SK-N-SH treated with all-trans-retinoic acid at 6 μM for 48 hours (cell line): ENCODE measurements around the gene GTF3C2.

ENCODE experiments used
- ATAC-seq: fragments of 200-7000 bp; cut with Tn5 transposase; 3 replicates; pipeline ENCODE4 v1.9.1; 2020; ENCODE audit warnings: mild to moderate bottlenecking, moderate library complexity
- ARNTL ChIP-seq: fragments of 450-650 bp; formaldehyde crosslinking; IDR thresholded peaks from 2 replicates; pipeline ENCODE4 v1.5.0; 2020; ENCODE audit warnings: low read depth, mild to moderate bottlenecking, moderate library complexity, borderline replicate concordance
- CSDC2 ChIP-seq: fragments of 250-450 bp; sonication (Bioruptor Pico); IDR thresholded peaks from 2 replicates; pipeline ENCODE4 v1.5.0; 2020; ENCODE audit warnings: mild to moderate bottlenecking, moderate library complexity
- GLIS3 ChIP-seq: fragments of 250-450 bp; sonication (Bioruptor Pico); IDR thresholded peaks from 2 replicates; pipeline ENCODE4 v1.5.0; 2020; ENCODE audit warnings: mild to moderate bottlenecking, moderate library complexity
- ISL1 ChIP-seq: fragments of 250-450 bp; sonication (Bioruptor Pico); IDR thresholded peaks from 2 replicates; pipeline ENCODE4 v2.1.2; 2022; ENCODE audit warnings: mild to moderate bottlenecking, moderate library complexity
- OSR1 ChIP-seq: fragments of 250-450 bp; sonication (Bioruptor Pico); IDR thresholded peaks from 2 replicates; pipeline ENCODE4 v1.8.0; 2022; ENCODE audit warnings: moderate library complexity, mild to moderate bottlenecking, inconsistent platforms
- PPARA ChIP-seq: fragments of 250-450 bp; sonication (Bioruptor Pico); IDR thresholded peaks from 2 replicates; pipeline ENCODE4 v1.5.0; 2020; ENCODE audit warnings: mild to moderate bottlenecking, borderline replicate concordance
- SNAI2 ChIP-seq: fragments of 250-450 bp; sonication (Bioruptor Pico); IDR thresholded peaks from 2 replicates; pipeline ENCODE4 v1.5.0; 2020; ENCODE audit warnings: mild to moderate bottlenecking, moderate library complexity
- TCF4 ChIP-seq: fragments of 250-450 bp; sonication (Bioruptor Pico); IDR thresholded peaks from 2 replicates; pipeline ENCODE4 v1.8.0; 2021; ENCODE audit warnings: mild to moderate bottlenecking, moderate library complexity, borderline replicate concordance
- TOX ChIP-seq: fragments of 250-450 bp; sonication (Bioruptor Pico); IDR thresholded peaks from 2 replicates; pipeline ENCODE4 v1.8.0; 2021; ENCODE audit warnings: mild to moderate bottlenecking, moderate library complexity, borderline replicate concordance
- ZC3H10 ChIP-seq: fragments of 250-450 bp; sonication (Bioruptor Pico); IDR thresholded peaks from 2 replicates; pipeline ENCODE4 v1.5.1; 2021; ENCODE audit warnings: mild to moderate bottlenecking, moderate library complexity
- ZFP3 ChIP-seq: fragments of 250-450 bp; sonication (Bioruptor Pico); IDR thresholded peaks from 2 replicates; pipeline ENCODE4 v1.5.0; 2020; ENCODE audit warnings: mild to moderate bottlenecking, moderate library complexity
- ZFP30 ChIP-seq: fragments of 450-650 bp; formaldehyde crosslinking; IDR thresholded peaks from 2 replicates; pipeline ENCODE4 v1.5.0; 2022; ENCODE audit warnings: mild to moderate bottlenecking, moderate library complexity
- ZNF565 ChIP-seq: fragments of 450-650 bp; formaldehyde crosslinking; conservative IDR thresholded peaks from 2 replicates; pipeline ENCODE4 v1.5.0; 2020; ENCODE audit warnings: low read depth, mild to moderate bottlenecking, moderate library complexity
- ZNF70 ChIP-seq: fragments of 450-650 bp; formaldehyde crosslinking; IDR thresholded peaks from 2 replicates; pipeline ENCODE4 v1.5.0; 2020; ENCODE audit warnings: mild to moderate bottlenecking, moderate library complexity
- TF ChIP-seq, protein P1 (sequence below): fragments of 250-450 bp; sonication (Bioruptor Pico); IDR thresholded peaks from 2 replicates; pipeline ENCODE4 v1.5.0; 2020; ENCODE audit warnings: mild to moderate bottlenecking, moderate library complexity
- TF ChIP-seq, protein P2 (sequence below): fragments of 250-450 bp; sonication (Bioruptor Pico); IDR thresholded peaks from 2 replicates; pipeline ENCODE4 v1.8.0; 2021; ENCODE audit warnings: low read depth, mild to moderate bottlenecking, moderate library complexity, borderline replicate concordance
- TF ChIP-seq, protein P3 (sequence below): fragments of 250-450 bp; sonication (Bioruptor Pico); IDR thresholded peaks from 2 replicates; pipeline ENCODE4 v1.5.1; 2021; ENCODE audit warnings: mild to moderate bottlenecking, moderate library complexity
- TF ChIP-seq, protein P4 (sequence below): fragments of 250-450 bp; sonication (Bioruptor Pico); IDR thresholded peaks from 2 replicates; pipeline ENCODE4 v1.8.0; 2020; ENCODE audit warnings: mild to moderate bottlenecking, moderate library complexity, borderline replicate concordance
- TF ChIP-seq, protein P5 (sequence below): fragments of 250-450 bp; sonication (Bioruptor Pico); IDR thresholded peaks from 2 replicates; pipeline ENCODE4 v1.5.1; 2020; ENCODE audit warnings: low read depth, mild to moderate bottlenecking, moderate library complexity

Gene GTF3C2

DNA sequence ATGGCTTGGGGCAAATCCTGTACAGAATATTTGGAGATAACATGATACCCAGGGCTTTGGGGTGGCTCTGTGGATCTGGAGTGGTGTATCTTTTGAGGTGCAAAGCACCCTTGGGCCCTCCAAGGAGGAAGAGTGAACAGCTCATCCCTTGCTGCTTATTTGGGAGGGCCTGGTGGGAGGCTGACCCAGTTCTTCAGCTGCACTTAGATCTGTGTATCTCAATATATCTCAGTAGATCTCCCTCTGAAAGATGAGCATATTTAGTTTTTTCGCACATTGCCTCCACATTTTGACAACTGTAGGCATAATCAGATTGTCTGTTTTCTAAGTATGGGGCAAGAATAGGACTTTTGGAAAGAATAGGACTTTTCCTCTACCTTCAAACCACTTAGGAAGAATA, 71.6 kb downstream of the GTF3C2 start (continued):
- TF ChIP-seq OSR1, result no peak
- TF ChIP-seq, protein P1, sequence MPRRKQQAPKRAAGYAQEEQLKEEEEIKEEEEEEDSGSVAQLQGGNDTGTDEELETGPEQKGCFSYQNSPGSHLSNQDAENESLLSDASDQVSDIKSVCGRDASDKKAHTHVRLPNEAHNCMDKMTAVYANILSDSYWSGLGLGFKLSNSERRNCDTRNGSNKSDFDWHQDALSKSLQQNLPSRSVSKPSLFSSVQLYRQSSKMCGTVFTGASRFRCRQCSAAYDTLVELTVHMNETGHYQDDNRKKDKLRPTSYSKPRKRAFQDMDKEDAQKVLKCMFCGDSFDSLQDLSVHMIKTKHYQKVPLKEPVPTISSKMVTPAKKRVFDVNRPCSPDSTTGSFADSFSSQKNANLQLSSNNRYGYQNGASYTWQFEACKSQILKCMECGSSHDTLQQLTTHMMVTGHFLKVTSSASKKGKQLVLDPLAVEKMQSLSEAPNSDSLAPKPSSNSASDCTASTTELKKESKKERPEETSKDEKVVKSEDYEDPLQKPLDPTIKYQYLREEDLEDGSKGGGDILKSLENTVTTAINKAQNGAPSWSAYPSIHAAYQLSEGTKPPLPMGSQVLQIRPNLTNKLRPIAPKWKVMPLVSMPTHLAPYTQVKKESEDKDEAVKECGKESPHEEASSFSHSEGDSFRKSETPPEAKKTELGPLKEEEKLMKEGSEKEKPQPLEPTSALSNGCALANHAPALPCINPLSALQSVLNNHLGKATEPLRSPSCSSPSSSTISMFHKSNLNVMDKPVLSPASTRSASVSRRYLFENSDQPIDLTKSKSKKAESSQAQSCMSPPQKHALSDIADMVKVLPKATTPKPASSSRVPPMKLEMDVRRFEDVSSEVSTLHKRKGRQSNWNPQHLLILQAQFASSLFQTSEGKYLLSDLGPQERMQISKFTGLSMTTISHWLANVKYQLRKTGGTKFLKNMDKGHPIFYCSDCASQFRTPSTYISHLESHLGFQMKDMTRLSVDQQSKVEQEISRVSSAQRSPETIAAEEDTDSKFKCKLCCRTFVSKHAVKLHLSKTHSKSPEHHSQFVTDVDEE (CRISPR knock-in tag), result no peak
- TF ChIP-seq TCF4 (CRISPR knock-in tag), result no peak

DNA sequence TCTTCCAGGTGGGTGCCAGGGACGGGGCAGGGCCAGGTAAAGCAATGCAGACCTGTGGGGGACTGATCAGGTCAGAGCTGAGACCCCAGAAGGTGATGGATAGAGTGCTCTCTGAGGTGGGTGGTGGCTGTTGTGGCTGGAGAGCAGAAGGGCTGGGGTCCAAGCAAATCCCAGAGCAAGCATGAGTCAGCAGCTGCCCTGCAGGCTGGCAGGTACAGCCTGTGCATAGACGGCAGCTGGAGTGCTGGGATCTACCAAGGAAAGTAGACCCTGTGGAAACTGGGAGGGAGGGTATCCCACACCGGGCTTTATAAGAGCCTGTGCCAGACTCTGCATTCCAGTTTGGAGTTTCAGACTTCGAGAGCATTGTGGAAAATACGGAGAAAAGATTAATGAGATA, 73.7 kb downstream of the GTF3C2 start:
- TF ChIP-seq ARNTL (CRISPR knock-in tag) (no peak), ISL1 (no peak), ZNF70 (CRISPR knock-in tag) (peak; percentile 68)
- TF ChIP-seq, all 23 proteins: peak for 1
- 0 out of 3 replicates have a peak, but pooled peaks have one; percentile 20 for ATAC-seq

DNA sequence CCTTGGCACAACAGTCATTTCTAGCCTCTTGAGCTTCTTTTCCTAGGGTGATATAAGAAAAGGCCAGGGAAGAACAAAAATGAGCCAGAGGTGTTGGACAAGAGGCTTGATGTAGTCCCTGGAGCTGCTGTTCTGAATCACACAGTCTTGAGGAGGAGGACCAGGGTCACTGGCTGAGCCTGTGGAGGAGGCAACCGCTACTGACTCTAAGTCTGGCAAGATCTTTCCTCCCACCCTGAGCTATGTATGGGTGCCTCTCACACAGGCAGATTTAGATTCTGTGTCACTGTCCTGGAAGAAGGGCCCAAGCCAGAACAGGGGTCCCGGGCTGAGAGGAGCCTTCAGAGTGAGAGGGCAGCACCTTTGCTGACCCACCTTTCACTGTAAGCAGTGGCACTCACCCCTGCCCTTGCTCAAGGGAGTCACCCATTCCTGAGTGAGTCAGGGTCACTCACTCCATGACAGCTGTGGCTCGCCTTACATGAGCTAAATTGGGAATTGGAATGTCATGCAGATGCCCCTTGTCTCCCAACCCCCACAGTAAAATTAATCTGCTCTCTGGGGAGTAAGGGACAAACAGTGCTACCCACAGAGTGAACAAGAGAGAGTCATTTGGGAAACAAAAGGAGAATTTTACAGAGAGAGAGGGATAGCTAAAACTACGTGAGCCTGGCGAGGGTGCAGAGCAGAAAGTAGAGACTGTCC, 74.6 kb downstream of the GTF3C2 start, which contains the start of gene TRIM54:
Gene TRIM54, plus strand, starts transcription at position 575 of the 705 bp plus-strand sequence. CDS start 303 bp downstream, outside the sequence.
- ATAC-seq, result no peak
- no peak for TF ChIP-seq ZFP30 (CRISPR knock-in tag)
- TF ChIP-seq CSDC2 (CRISPR knock-in tag), result no peak
- no peak for TF ChIP-seq ZFP3 (CRISPR knock-in tag)
- TF ChIP-seq, protein P2, sequence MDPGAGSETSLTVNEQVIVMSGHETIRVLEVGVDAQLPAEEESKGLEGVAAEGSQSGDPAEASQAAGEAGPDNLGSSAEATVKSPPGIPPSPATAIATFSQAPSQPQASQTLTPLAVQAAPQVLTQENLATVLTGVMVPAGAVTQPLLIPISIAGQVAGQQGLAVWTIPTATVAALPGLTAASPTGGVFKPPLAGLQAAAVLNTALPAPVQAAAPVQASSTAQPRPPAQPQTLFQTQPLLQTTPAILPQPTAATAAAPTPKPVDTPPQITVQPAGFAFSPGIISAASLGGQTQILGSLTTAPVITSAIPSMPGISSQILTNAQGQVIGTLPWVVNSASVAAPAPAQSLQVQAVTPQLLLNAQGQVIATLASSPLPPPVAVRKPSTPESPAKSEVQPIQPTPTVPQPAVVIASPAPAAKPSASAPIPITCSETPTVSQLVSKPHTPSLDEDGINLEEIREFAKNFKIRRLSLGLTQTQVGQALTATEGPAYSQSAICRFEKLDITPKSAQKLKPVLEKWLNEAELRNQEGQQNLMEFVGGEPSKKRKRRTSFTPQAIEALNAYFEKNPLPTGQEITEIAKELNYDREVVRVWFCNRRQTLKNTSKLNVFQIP (CRISPR knock-in tag), result no peak
- TF ChIP-seq TCF4 (CRISPR knock-in tag), result no peak
- TF ChIP-seq, protein P1 (CRISPR knock-in tag), result no peak
- no peak for TF ChIP-seq SNAI2 (CRISPR knock-in tag)
- TF ChIP-seq GLIS3 (CRISPR knock-in tag), result no peak
- no peak for TF ChIP-seq TOX (CRISPR knock-in tag)
- TF ChIP-seq ARNTL (CRISPR knock-in tag), result no peak
- TF ChIP-seq, protein P3, sequence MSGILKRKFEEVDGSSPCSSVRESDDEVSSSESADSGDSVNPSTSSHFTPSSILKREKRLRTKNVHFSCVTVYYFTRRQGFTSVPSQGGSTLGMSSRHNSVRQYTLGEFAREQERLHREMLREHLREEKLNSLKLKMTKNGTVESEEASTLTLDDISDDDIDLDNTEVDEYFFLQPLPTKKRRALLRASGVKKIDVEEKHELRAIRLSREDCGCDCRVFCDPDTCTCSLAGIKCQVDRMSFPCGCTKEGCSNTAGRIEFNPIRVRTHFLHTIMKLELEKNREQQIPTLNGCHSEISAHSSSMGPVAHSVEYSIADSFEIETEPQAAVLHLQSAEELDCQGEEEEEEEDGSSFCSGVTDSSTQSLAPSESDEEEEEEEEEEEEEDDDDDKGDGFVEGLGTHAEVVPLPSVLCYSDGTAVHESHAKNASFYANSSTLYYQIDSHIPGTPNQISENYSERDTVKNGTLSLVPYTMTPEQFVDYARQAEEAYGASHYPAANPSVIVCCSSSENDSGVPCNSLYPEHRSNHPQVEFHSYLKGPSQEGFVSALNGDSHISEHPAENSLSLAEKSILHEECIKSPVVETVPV (CRISPR knock-in tag), result no peak
- TF ChIP-seq PPARA, result no peak
- no peak for TF ChIP-seq ZC3H10 (CRISPR knock-in tag)
- TF ChIP-seq ZNF565 (CRISPR knock-in tag), result no peak
- TF ChIP-seq, protein P4, sequence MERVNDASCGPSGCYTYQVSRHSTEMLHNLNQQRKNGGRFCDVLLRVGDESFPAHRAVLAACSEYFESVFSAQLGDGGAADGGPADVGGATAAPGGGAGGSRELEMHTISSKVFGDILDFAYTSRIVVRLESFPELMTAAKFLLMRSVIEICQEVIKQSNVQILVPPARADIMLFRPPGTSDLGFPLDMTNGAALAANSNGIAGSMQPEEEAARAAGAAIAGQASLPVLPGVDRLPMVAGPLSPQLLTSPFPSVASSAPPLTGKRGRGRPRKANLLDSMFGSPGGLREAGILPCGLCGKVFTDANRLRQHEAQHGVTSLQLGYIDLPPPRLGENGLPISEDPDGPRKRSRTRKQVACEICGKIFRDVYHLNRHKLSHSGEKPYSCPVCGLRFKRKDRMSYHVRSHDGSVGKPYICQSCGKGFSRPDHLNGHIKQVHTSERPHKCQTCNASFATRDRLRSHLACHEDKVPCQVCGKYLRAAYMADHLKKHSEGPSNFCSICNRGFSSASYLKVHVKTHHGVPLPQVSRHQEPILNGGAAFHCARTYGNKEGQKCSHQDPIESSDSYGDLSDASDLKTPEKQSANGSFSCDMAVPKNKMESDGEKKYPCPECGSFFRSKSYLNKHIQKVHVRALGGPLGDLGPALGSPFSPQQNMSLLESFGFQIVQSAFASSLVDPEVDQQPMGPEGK (CRISPR knock-in tag), result no peak
- TF ChIP-seq, protein P5, sequence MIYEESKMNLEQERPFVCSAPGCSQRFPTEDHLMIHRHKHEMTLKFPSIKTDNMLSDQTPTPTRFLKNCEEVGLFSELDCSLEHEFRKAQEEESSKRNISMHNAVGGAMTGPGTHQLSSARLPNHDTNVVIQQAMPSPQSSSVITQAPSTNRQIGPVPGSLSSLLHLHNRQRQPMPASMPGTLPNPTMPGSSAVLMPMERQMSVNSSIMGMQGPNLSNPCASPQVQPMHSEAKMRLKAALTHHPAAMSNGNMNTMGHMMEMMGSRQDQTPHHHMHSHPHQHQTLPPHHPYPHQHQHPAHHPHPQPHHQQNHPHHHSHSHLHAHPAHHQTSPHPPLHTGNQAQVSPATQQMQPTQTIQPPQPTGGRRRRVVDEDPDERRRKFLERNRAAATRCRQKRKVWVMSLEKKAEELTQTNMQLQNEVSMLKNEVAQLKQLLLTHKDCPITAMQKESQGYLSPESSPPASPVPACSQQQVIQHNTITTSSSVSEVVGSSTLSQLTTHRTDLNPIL (CRISPR knock-in tag), result no peak
- TF ChIP-seq, all 23 proteins: peak for 0
